Measurements from ENCODE around the gene EIF3I. TPM values are rescaled to one million over a fixed set of nuclear protein-coding genes. Genes with fewer than 3 reads are reported as not detected.
"Not testable (repeated sequence)": the region's sequence is repeated elsewhere in the genome, so short reads cannot be mapped to it uniquely, and the experiment has no call there.

The EIF3I gene
- total and polyA plus RNA-seq, 8 donors, result 118 to 182 (median 175) TPM

GRCh38 chr1:32255072-32256071 is 33.2 kb downstream of the EIF3I start:
- H3K4me3 ChIP-seq, result no peak overlapping the region
- ATAC-seq (no peak), DNase-seq (no peak)
- H3K27ac ChIP-seq, result no peak overlapping the region
- peaks cover 0 to 16% of the 10 kb centered on the region in 2 donors for H3K4me1 ChIP-seq
- no peaks in the 10 kb centered on the region for H3K9me3 ChIP-seq
- intact Hi-C loops (cut with DNase I), result no loop called here
- no peaks in the 10 kb centered on the region for H3K27me3 ChIP-seq
- H3K36me3 ChIP-seq, result no peaks in the 10 kb centered on the region
- no peak for TF ChIP-seq CTCF (IDR thresholded peaks at IDR 0.05)

GRCh38 chr1:32256473-32257226 is 34.4 kb downstream of the EIF3I start:
- Histone ChIP-seq H3K27me3 (no peaks in the 10 kb centered on the region), H3K4me1 (peaks cover 0 to 4% of the 10 kb centered on the region in 2 donors), H3K36me3 (no peaks in the 10 kb centered on the region), H3K27ac (no peak overlapping the region), H3K9me3 (no peaks in the 10 kb centered on the region), H3K4me3 (no peak overlapping the region)
- no peak for DNase-seq
- no peak for ATAC-seq
- intact Hi-C loops (cut with DNase I), result no loop called here
- TF ChIP-seq CTCF (IDR thresholded peaks at IDR 0.05), result no peak

GRCh38 chr1:32257227-32257508 is 35.0 kb downstream of the EIF3I start:
- ATAC-seq (no peak), DNase-seq (no peak)
- Histone ChIP-seq H3K4me1 (peaks cover 0 to 2% of the 10 kb centered on the region in 2 donors), H3K27me3 (no peaks in the 10 kb centered on the region), H3K27ac (no peak overlapping the region), H3K4me3 (no peak overlapping the region), H3K36me3 (no peaks in the 10 kb centered on the region), H3K9me3 (no peaks in the 10 kb centered on the region)
- intact Hi-C loops (cut with DNase I), result no loop called here
- TF ChIP-seq CTCF (IDR thresholded peaks at IDR 0.05), result no peak

GRCh38 chr1:32263236-32263593 is 41.0 kb downstream of the EIF3I start:
- H3K9me3 ChIP-seq; H3K36me3 ChIP-seq; H3K27ac ChIP-seq; DNase-seq; ATAC-seq; intact Hi-C loops (cut with DNase I); H3K4me3 ChIP-seq; H3K27me3 ChIP-seq; H3K4me1 ChIP-seq: not testable (repeated sequence)

GRCh38 chr1:32263744-32264143 is 41.5 kb downstream of the EIF3I start:
- Histone ChIP-seq H3K4me3 (no peak overlapping the region), H3K9me3 (no peaks in the 10 kb centered on the region), H3K36me3 (no peaks in the 10 kb centered on the region), H3K4me1 (peaks cover 0 to 8% of the 10 kb centered on the region in 2 donors), H3K27me3 (no peaks in the 10 kb centered on the region), H3K27ac (no peak overlapping the region)
- ATAC-seq, result no peak
- TF ChIP-seq CTCF (IDR thresholded peaks at IDR 0.05), result no peak
- intact Hi-C loops (cut with DNase I), result no loop called here
- DNase-seq, result no peak

Data from left lung (tissue), 10 donors.